GM18867 (cell line): ENCODE measurements around the gene ITGA8.

Experiments used
- ATAC-seq: cut with Tn5 transposase; IDR thresholded peaks from one replicate; pipeline ENCODE4 v1.9.1; 2021; ENCODE audit warnings: mild to moderate bottlenecking, moderate library complexity; ENCODE audit not compliant: unreplicated experiment

The ITGA8 gene

DNA sequence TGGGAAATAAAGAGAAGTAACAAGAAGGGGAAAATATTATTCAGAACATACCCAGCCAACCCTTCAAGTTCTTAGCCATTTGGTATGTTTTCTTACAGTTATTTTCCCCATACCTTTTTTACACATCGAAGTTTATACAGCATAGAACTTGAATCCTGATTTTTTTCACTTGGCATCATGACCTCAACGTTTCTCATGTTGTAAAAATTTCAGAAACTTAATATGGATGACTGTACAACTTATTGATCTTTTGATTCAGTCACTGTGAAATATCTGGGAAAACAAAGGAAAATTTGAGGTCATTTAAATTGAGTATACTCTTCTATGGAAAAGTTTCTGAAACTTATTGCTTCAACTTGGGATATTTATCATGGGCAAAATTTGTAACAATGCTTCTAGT is 245.1 kb downstream of the ITGA8 start:
- no peak for ATAC-seq

DNA sequence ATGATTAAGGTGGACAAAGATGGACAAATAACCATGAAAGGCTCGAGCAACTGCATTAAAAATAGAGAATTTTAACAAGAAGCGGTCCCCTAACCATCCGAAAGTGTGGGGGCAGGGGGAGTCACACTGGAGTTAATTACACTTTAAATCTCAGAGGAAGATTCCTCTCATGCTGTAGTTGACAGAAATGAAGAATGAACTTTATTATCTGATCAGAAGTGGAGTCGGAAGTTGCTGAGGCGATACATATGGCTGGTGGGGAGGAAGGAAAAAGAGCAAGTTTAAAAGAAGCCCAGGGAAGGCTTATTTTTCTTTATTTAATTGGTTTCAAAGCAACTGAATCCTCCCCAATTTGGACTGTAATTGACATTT is 246.3 kb downstream of the ITGA8 start:
- ATAC-seq = no peak

GRCh38 chr10:15472431-15473395 is 247.0 kb downstream of the ITGA8 start:
- ATAC-seq = no peak

DNA sequence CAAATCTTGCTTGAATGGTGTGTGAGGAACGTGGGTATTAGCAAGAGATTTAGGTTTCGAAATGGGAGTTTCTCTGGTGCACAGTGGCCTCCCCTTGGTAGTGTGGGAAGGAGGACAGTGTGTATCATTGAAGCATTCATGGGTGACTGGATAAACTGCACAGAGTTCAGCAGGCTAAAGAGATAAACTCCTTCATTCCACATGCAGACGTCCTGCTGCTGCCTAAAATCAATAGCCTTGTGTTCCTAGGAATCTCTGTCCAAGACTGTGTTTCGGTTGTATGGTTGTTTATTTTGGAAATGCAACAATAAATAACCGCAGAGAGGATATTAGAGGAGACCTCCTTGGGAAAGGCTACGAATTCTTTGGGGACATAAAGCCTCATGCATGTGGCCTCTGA is 247.7 kb downstream of the ITGA8 start:
- ATAC-seq = no peak

- no peak for ATAC-seq
Observed at GRCh38 chr10:15469111-15469510, 250.6 kb downstream of the ITGA8 start.

- no peak for ATAC-seq
Observed at GRCh38 chr10:15464381-15464780, 255.3 kb downstream of the ITGA8 start.
